AG10803 (cell line): Measurements from ENCODE around the gene PIK3C2B.
A peak's percentile ranks its signal among the peaks of the same experiment; 100 is the strongest.
"Not testable (repeated sequence)": the region's sequence is repeated elsewhere in the genome, so short reads cannot be mapped to it uniquely, and the experiment has no call there.

Experiments used
- DNase-seq: peaks from one replicate; pipeline ENCODE4 v3.0.0; 2010; ENCODE audit warnings: low read depth
- H3K4me3 ChIP-seq: 2 replicates; pipeline ENCODE4 v1.5.1; 2011; ENCODE audit warnings: mild to moderate bottlenecking, low read length, control low read depth
- TF ChIP-seq, protein P1 (sequence below): conservative IDR thresholded peaks from 2 replicates; pipeline ENCODE4 v1.5.1; 2011; ENCODE audit warnings: mild to moderate bottlenecking, low read length, control low read depth, inconsistent platforms

The PIK3C2B gene

GRCh38 chr1:204528677-204529076, 34.1 kb upstream of the PIK3C2B start:
- no peak overlapping the region for H3K4me3 ChIP-seq
- TF ChIP-seq, protein P1, sequence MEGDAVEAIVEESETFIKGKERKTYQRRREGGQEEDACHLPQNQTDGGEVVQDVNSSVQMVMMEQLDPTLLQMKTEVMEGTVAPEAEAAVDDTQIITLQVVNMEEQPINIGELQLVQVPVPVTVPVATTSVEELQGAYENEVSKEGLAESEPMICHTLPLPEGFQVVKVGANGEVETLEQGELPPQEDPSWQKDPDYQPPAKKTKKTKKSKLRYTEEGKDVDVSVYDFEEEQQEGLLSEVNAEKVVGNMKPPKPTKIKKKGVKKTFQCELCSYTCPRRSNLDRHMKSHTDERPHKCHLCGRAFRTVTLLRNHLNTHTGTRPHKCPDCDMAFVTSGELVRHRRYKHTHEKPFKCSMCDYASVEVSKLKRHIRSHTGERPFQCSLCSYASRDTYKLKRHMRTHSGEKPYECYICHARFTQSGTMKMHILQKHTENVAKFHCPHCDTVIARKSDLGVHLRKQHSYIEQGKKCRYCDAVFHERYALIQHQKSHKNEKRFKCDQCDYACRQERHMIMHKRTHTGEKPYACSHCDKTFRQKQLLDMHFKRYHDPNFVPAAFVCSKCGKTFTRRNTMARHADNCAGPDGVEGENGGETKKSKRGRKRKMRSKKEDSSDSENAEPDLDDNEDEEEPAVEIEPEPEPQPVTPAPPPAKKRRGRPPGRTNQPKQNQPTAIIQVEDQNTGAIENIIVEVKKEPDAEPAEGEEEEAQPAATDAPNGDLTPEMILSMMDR = no peak
- DNase-seq = no peak

GRCh38 chr1:204528241-204528640, 33.6 kb upstream of the PIK3C2B start:
- no peak overlapping the region for H3K4me3 ChIP-seq
- TF ChIP-seq, protein P1 = no peak
- DNase-seq = no peak

- TF ChIP-seq, protein P1 = no peak
- H3K4me3 ChIP-seq = no peak overlapping the region
- DNase-seq = no peak
These were observed 30.4 kb upstream of the PIK3C2B start for GRCh38 chr1:204524986-204525385.

- no peak for DNase-seq
- TF ChIP-seq, protein P1 = no peak
These were observed 29.1 kb upstream of the PIK3C2B start for GRCh38 chr1:204523605-204524215.

DNA sequence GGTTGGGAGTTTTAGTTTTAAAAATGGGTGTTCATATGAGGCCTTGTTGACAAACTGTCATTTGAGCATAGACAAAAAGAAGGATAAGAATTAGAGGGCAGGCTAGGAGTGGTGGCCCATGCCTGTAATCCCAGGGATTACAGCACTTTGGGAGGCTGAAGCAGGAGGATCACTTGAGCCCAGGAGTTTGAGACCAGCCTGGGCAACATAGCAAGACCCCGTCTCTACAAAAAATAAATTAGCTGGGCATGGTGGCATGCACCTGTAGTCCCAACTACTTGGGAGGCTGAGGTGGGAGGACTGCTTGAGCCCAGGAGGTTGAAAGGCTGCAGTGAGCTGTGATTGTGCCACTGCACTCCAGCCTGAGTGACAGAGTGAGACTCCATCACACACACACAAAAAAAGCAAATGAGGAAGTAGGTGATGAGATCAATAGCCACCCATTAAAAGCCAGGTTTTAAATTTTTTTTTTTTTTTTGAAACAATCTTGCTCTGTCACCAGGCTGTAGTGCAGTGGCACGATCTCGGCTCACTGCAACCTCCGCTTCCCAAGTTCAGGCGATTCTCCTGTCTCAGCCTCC, 27.4 kb upstream of the PIK3C2B start:
- not testable (repeated sequence) for H3K4me3 ChIP-seq, DNase-seq

More at GRCh38 chr1:204523605-204524215, 29.1 kb upstream of the PIK3C2B start:
- H3K4me3 ChIP-seq = no peak overlapping the region

DNA sequence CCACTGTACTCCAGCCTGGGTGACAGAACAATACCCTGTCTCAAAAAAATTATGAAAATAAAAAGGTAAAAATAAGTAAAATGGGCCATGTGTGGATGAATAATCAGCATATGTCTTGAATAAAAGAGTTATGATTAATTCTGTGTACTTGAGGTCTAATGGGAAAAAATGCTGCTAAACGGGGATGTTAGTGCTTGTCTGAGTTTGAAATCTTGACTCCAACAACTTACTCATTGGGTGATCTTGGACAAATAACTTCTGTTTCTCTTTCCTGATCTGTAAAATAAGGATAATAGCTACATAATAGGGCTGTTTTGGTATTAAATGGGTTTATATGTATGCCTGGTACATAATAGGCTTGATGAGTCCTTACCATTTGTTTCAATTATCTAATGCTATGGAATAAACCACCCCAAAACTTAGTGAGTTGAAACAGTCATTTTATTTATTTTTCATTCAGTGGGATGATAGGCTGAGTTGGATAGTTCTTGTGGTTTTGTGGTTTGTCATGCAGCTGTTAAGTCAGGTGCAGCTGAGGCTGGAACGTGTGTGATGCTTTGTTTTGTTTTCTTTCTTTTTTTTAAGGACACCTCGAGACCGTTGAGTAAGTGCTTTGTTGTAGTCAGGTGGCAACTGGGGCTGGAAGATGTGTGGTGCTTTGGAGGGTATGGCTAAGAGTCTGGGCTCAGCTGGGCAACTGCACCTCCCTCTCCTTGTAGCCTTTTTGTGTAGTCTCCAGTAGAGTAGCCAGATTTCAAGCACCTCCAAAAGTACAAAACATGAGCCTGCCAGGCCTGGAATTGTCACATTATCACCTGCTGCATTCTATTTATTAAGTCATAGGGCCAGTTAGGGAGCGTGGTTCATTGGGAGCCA, 26.5 kb upstream of the PIK3C2B start:
- TF ChIP-seq, protein P1 = no peak
- peak; percentile 56 for DNase-seq
- no peak overlapping the region for H3K4me3 ChIP-seq

DNA sequence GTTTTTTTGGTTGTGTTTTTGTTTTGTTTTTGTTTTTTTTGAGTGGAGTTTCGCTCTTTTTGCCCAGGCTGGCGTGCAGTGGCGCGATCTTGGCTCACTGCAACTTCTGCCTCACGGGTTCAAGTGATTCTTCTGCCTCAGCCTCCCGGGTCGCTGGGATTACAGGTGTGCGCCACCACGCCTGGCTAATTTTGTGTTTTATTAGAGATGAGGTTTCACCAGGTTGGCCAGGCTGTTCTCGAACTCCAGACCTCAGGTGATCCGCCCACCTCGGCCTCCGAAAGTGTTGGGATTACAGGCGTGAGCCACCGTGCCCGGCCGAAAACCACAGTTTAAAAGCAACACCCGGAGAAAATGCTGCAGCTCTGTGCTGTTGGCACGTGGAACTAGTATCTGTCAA, 22.8 kb upstream of the PIK3C2B start:
- peak overlapping the region; percentile 97 for H3K4me3 ChIP-seq
- DNase-seq = not testable (repeated sequence)
